ENCODE data around the gene CLSTN2. TPM values are rescaled to one million over a fixed set of nuclear protein-coding genes. Genes with fewer than 3 reads are reported as not detected.

The CLSTN2 gene
- total RNA-seq, 2 donors from 2014 or later: 3.5 to 60.3 TPM

GRCh38 chr3:140342668-140343067, 407.7 kb downstream of the CLSTN2 start:
- H3K9me3 ChIP-seq: no peaks in the 10 kb centered on the region
- TF ChIP-seq POLR2AphosphoS5 (IDR thresholded peaks at IDR 0.05) (no peak), CTCF (IDR thresholded peaks at IDR 0.05) (no peak), POLR2A (IDR thresholded peaks at IDR 0.05) (no peak)
- no peaks in the 10 kb centered on the region for H3K4me1 ChIP-seq (replicated peaks)
- H3K27ac ChIP-seq: no peak overlapping the region
- H3K36me3 ChIP-seq: no peaks in the 10 kb centered on the region
- H3K27me3 ChIP-seq (replicated peaks; ENCODE audit: insufficient read depth): no peaks in the 10 kb centered on the region
- DNase-seq (ENCODE audit: low spot score): no peak
- intact Hi-C loops (cut with DNase I): no loop called here
- H3K4me3 ChIP-seq: no peak overlapping the region
- WGBS: 92% methylated on average over 2 of the region's 2 CpGs

GRCh38 chr3:140343211-140344081, 408.5 kb downstream of the CLSTN2 start:
- WGBS: 60% methylated on average over 8 of the region's 8 CpGs

GRCh38 chr3:140344082-140344454, 409.1 kb downstream of the CLSTN2 start:
- TF ChIP-seq CTCF (IDR thresholded peaks at IDR 0.05) (no peak), POLR2A (IDR thresholded peaks at IDR 0.05) (no peak), POLR2AphosphoS5 (IDR thresholded peaks at IDR 0.05) (no peak)
- Histone ChIP-seq H3K27ac (no peak overlapping the region), H3K4me1 (replicated peaks) (no peaks in the 10 kb centered on the region), H3K36me3 (no peaks in the 10 kb centered on the region), H3K4me3 (no peak overlapping the region), H3K9me3 (no peaks in the 10 kb centered on the region), H3K27me3 (replicated peaks; ENCODE audit: insufficient read depth) (no peaks in the 10 kb centered on the region)
- DNase-seq (ENCODE audit: low spot score): no peak
- WGBS: 74% methylated on average over 5 of the region's 5 CpGs
- intact Hi-C loops (cut with DNase I): no loop called here

More at GRCh38 chr3:140343211-140344081, 408.5 kb downstream of the CLSTN2 start:
- TF ChIP-seq POLR2A (IDR thresholded peaks at IDR 0.05): no peak
- no peak for TF ChIP-seq CTCF (IDR thresholded peaks at IDR 0.05)
- no peak for TF ChIP-seq POLR2AphosphoS5 (IDR thresholded peaks at IDR 0.05)
- no peak overlapping the region for H3K4me3 ChIP-seq
- no peak for DNase-seq (ENCODE audit: low spot score)
- intact Hi-C loops (cut with DNase I): no loop called here
- no peaks in the 10 kb centered on the region for H3K4me1 ChIP-seq (replicated peaks)
- H3K27ac ChIP-seq: no peak overlapping the region
- H3K9me3 ChIP-seq: no peaks in the 10 kb centered on the region
- no peaks in the 10 kb centered on the region for H3K36me3 ChIP-seq
- H3K27me3 ChIP-seq (replicated peaks; ENCODE audit: insufficient read depth): no peaks in the 10 kb centered on the region

- no peak for DNase-seq (ENCODE audit: low spot score)
- TF ChIP-seq POLR2AphosphoS5 (IDR thresholded peaks at IDR 0.05) (no peak), CTCF (IDR thresholded peaks at IDR 0.05) (no peak), POLR2A (IDR thresholded peaks at IDR 0.05) (no peak)
- no peak overlapping the region for H3K4me3 ChIP-seq
- H3K4me1 ChIP-seq (replicated peaks): no peaks in the 10 kb centered on the region
- intact Hi-C loops (cut with DNase I): no loop called here
- no peaks in the 10 kb centered on the region for H3K9me3 ChIP-seq
- H3K36me3 ChIP-seq: no peaks in the 10 kb centered on the region
- no peak overlapping the region for H3K27ac ChIP-seq
- no peaks in the 10 kb centered on the region for H3K27me3 ChIP-seq (replicated peaks; ENCODE audit: insufficient read depth)
- WGBS: 85% methylated on average over 5 of the region's 5 CpGs
Observed at GRCh38 chr3:140344601-140345205, 409.7 kb downstream of the CLSTN2 start.

Data from prostate gland (tissue), 2 donors.